ENCODE data around the gene C1orf105. TPM values are rescaled to one million over a fixed set of nuclear protein-coding genes. Genes with fewer than 3 reads are reported as not detected.

Gene C1orf105
- total and polyA plus RNA-seq, 10 of the 15 experiments (the other 5 are each of a cell fraction or from before 2014, with no cell fraction given) = not detected

DNA sequence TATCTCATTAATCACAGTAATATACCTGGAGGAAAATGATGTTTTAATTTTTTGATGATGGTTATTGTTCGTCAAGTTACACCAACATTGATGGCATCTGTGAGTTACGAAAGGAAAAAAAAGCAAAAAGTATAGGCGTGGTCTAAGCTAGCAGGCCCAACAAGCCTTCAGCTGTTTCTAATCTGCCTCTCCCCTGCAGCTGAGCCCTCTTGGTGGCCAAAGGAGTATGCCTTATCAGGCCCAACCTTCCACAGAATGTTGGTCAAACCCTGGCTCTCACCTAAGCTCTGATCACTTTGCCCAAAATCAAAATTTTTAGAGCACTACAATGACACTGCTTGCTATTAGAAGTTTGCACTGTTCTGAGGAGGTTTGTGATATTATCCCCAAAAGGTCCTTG, 4.9 kb downstream of the C1orf105 start:
- intact Hi-C loops (cut with micrococcal nuclease; ENCODE audit: unreplicated experiment) = loop anchor here (10.0 kb wide), 1 partner anchor 621 kb away; no protein-coding TSS in a partner anchor
- no TSS peak for BruUV-seq (replicated peaks)
- ATAC-seq (no peak), FAIRE-seq (no peak), DNase-seq (ENCODE audit: low read depth, low spot score) (no peak)
- Histone ChIP-seq H3K4me3 (no peak overlapping the region), H3K9ac (ENCODE audit: control insufficient read depth, insufficient read depth, low read length) (no peak overlapping the region), H3K9me3 (replicated peaks; ENCODE audit: control insufficient read depth, insufficient read depth, low read length) (no peaks in the 10 kb centered on the region; the same call in 2 of the 3 replicates), H2AFZ (ENCODE audit: control insufficient read depth, low read depth, low read length) (no peak overlapping the region), H3K36me3 (ENCODE audit: control insufficient read depth in 2 of 2, insufficient read depth in 2 of 2, low read length in 1 of 2) (no peaks in the 10 kb centered on the region), H3K4me1 (ENCODE audit: control insufficient read depth, insufficient read depth, low read length) (peaks cover 8% of the 10 kb centered on the region), H4K20me1 (ENCODE audit: control insufficient read depth, insufficient read depth) (no peaks in the 10 kb centered on the region), H3K4me2 (ENCODE audit: control insufficient read depth, insufficient read depth) (no peak overlapping the region), H3K79me2 (ENCODE audit: control insufficient read depth, insufficient read depth, low read length) (no peaks in the 10 kb centered on the region), H3K27ac (ENCODE audit: control insufficient read depth, insufficient read depth) (no peak overlapping the region), H3K27me3 (replicated peaks in 1 of 2; ENCODE audit: control insufficient read depth in 2 of 2, insufficient read depth in 2 of 2, low read length in 1 of 2) (no peaks in the 10 kb centered on the region)
- 90% methylated on average over 3 of the region's 3 CpGs for WGBS (ENCODE audit: insufficient coverage, insufficient replicate concordance, low lambda C conversion rate, missing lambda C conversion rate)
- ChIA-PET POLR2A (no interaction called here), SMC1A (ENCODE audit: uncharacterized antibody, unreplicated experiment) (interaction anchor here (0.6 to 1.7 kb wide), 5 partner anchors 9 to 335 kb away, joined by 3 to 6 read pairs (median 3); no protein-coding TSS in a partner anchor), RAD21 (ENCODE audit: unreplicated experiment) (interaction anchor here (1.2 kb wide), 1 partner anchor 423 kb away, joined by 3 read pairs; no protein-coding TSS in a partner anchor), CTCF (interaction anchor here (1.0 to 1.3 kb wide), 4 partner anchors 9 to 85 kb away, joined by 3 to 5 read pairs (median 4); no protein-coding TSS in a partner anchor)
- in situ Hi-C loops (cut with MboI) = loop anchor here (25.0 kb wide), 1 partner anchor 638 kb away; the partner anchor contains the start of gene METTL13
- TF ChIP-seq BCL11A (IDR thresholded peaks at IDR 0.05; ENCODE audit: low read depth, low read length) (no peak), MEF2A (IDR thresholded peaks at IDR 0.05; ENCODE audit: insufficient read depth, low read depth, low read length) (no peak), BHLHE40 (IDR thresholded peaks at IDR 0.05; ENCODE audit: borderline replicate concordance in 1 of 2, low read depth in 2 of 2, low read length in 1 of 2) (no peak), RAD21 (IDR thresholded peaks at IDR 0.05; ENCODE audit: insufficient read depth, low read depth, low read length) (no peak), NR2F1 (conservative IDR thresholded peaks at IDR 0.05) (no peak), BRCA1 (IDR thresholded peaks at IDR 0.05; ENCODE audit: low read depth, low read length) (no peak), EED (IDR thresholded peaks at IDR 0.05; ENCODE audit: low read depth) (no peak), CHD2 (IDR thresholded peaks at IDR 0.05; ENCODE audit: borderline replicate concordance, low read depth, low read length) (no peak), SMAD5 (IDR thresholded peaks at IDR 0.05; ENCODE audit: low read depth) (no peak), TBL1XR1 (IDR thresholded peaks at IDR 0.05; ENCODE audit: low read depth, low read length) (no peak), TCF7 (IDR thresholded peaks at IDR 0.05; ENCODE audit: borderline replicate concordance) (no peak), EP300 (IDR thresholded peaks at IDR 0.05; ENCODE audit: borderline replicate concordance in 1 of 2, control insufficient read depth in 1 of 2, low read depth in 2 of 2, low read length in 2 of 2) (no peak)
- TF ChIP-seq, protein P1, sequence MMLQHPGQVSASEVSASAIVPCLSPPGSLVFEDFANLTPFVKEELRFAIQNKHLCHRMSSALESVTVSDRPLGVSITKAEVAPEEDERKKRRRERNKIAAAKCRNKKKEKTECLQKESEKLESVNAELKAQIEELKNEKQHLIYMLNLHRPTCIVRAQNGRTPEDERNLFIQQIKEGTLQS (IDR thresholded peaks at IDR 0.05; ENCODE audit: borderline replicate concordance, extremely low read depth, low read depth, low read length) = no peak
- TF ChIP-seq, protein P2, sequence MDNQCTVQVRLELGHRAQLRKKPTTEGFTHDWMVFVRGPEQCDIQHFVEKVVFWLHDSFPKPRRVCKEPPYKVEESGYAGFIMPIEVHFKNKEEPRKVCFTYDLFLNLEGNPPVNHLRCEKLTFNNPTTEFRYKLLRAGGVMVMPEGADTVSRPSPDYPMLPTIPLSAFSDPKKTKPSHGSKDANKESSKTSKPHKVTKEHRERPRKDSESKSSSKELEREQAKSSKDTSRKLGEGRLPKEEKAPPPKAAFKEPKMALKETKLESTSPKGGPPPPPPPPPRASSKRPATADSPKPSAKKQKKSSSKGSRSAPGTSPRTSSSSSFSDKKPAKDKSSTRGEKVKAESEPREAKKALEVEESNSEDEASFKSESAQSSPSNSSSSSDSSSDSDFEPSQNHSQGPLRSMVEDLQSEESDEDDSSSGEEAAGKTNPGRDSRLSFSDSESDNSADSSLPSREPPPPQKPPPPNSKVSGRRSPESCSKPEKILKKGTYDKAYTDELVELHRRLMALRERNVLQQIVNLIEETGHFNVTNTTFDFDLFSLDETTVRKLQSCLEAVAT (IDR thresholded peaks at IDR 0.05) = no peak
- TF ChIP-seq, protein P3, sequence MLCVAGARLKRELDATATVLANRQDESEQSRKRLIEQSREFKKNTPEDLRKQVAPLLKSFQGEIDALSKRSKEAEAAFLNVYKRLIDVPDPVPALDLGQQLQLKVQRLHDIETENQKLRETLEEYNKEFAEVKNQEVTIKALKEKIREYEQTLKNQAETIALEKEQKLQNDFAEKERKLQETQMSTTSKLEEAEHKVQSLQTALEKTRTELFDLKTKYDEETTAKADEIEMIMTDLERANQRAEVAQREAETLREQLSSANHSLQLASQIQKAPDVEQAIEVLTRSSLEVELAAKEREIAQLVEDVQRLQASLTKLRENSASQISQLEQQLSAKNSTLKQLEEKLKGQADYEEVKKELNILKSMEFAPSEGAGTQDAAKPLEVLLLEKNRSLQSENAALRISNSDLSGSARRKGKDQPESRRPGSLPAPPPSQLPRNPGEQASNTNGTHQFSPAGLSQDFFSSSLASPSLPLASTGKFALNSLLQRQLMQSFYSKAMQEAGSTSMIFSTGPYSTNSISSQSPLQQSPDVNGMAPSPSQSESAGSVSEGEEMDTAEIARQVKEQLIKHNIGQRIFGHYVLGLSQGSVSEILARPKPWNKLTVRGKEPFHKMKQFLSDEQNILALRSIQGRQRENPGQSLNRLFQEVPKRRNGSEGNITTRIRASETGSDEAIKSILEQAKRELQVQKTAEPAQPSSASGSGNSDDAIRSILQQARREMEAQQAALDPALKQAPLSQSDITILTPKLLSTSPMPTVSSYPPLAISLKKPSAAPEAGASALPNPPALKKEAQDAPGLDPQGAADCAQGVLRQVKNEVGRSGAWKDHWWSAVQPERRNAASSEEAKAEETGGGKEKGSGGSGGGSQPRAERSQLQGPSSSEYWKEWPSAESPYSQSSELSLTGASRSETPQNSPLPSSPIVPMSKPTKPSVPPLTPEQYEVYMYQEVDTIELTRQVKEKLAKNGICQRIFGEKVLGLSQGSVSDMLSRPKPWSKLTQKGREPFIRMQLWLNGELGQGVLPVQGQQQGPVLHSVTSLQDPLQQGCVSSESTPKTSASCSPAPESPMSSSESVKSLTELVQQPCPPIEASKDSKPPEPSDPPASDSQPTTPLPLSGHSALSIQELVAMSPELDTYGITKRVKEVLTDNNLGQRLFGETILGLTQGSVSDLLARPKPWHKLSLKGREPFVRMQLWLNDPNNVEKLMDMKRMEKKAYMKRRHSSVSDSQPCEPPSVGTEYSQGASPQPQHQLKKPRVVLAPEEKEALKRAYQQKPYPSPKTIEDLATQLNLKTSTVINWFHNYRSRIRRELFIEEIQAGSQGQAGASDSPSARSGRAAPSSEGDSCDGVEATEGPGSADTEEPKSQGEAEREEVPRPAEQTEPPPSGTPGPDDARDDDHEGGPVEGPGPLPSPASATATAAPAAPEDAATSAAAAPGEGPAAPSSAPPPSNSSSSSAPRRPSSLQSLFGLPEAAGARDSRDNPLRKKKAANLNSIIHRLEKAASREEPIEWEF (IDR thresholded peaks at IDR 0.05; ENCODE audit: insufficient replicate concordance, low read depth, low read length) = no peak

All from GM12878 (cell line).